Measurements from ENCODE around the gene SERTAD2.

GRCh38 chr2:64646007-64646880 is 7.5 kb downstream of the SERTAD2 start:
- TF ChIP-seq CTCF (IDR thresholded peaks at IDR 0.05; ENCODE audit: low read depth, low read length) = peak; percentile 88
- no peak for TF ChIP-seq POLR2A (IDR thresholded peaks at IDR 0.05; ENCODE audit: extremely low read depth, insufficient read length)
